SK-N-MC (cell line): Measurements from ENCODE around the gene MRPS34.

ENCODE experiments used
- EZH2 ChIP-seq: fragments of 200-600 bp; sonication (generic); IDR thresholded peaks from one replicate; pipeline ENCODE4 v1.6.1; 2017; ENCODE audit warnings: antibody characterized with exemption
- FOXP2 ChIP-seq: optimal IDR thresholded peaks from 2 replicates; pipeline ENCODE3; 2011; ENCODE audit warnings: mild to moderate bottlenecking, moderate library complexity; ENCODE audit not compliant: insufficient read depth; ENCODE audit errors: extremely low read length, control extremely low read depth
- POLR2AphosphoS5 ChIP-seq: IDR thresholded peaks from 2 replicates; pipeline ENCODE4 v1.6.1; 2012; ENCODE audit warnings: mild to moderate bottlenecking, low read depth, low read length, borderline replicate concordance

DNA sequence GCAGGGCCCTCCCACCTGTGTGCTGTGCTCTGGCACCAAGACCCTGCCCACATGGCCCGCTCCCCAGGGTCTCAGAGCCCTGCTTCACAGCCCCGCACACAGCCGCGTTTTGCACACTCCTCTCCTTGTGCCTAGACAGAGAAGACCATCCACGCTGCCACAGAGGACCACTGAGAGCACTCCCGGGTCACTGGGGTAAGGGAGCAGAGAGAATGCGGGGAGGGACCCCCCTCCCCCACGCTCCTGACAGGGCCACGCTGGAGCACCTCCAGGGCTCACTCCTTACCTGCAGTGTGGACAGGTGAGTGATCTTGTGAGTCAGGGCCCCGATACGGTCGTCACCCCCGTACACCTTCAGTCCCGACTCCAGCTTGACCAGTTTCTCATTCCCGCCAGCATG is 46.7 kb upstream of the MRPS34 start:
- TF ChIP-seq POLR2AphosphoS5 (no peak), EZH2 (no peak), FOXP2 (no peak)
